ENCODE measurements around the gene SCUBE3. TPM values are rescaled to one million over a fixed set of nuclear protein-coding genes. Genes with fewer than 3 reads are reported as not detected.
A peak's percentile ranks its signal among the peaks of the same experiment; 100 is the strongest.

The SCUBE3 gene
- total RNA-seq, 2 experiments from 2014 or later = 0.02 TPM; not detected in 1

- peaks cover 21% of the 10 kb centered on the region for H3K36me3 Mint-ChIP-seq
- intact Hi-C loops (cut with micrococcal nuclease) = loop anchor here (2.0 to 5.0 kb wide), 2 partner anchors 13 to 433 kb away; no protein-coding TSS in a partner anchor
- peaks cover 63% of the 10 kb centered on the region for H3K4me1 Mint-ChIP-seq (ENCODE audit: low read depth)
- H3K9me3 Mint-ChIP-seq = no peaks in the 10 kb centered on the region
- POLR2A ChIA-PET = interaction anchor here (0.6 to 2.2 kb wide), 3 partner anchors 16 to 173 kb away, joined by 3 to 7 read pairs (median 3); partner anchors contain the start of gene RPL10A
- peak overlapping the region; percentile 86 for H3K4me3 Mint-ChIP-seq
- CTCF ChIA-PET = interaction anchor here (1.4 to 11.0 kb wide), 4 partner anchors 29 to 169 kb away, joined by 3 to 232 read pairs (median 104); partner anchors contain the start of genes FANCE and RPL10A
- DNase-seq = peak; percentile 44
- peak overlapping the region; percentile 96 for H3K27ac Mint-ChIP-seq
- no peaks in the 10 kb centered on the region for H3K27me3 Mint-ChIP-seq
Observed at GRCh38 chr6:35299674-35300073, 85.9 kb downstream of the SCUBE3 start.

DNA sequence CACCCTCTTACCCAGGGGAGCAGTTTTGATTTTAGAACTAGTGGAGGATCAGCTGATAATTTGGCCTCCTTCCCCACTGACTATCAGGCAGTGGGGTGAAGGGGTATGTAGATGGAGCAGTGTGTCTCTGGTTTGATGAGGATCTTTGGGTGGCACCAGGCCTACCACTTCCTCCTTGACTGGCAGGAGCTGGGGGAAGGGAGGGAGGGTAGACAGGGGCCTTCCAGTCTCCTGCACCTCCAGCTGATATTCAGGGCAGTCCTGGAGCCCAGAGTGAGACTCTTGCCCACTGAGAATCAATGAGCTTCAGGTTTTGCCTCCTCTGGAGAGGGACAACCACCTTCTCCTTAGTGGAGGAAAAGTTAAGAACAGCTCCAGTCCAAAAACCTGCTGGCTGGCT is 87.1 kb downstream of the SCUBE3 start:
- H3K27me3 Mint-ChIP-seq = no peaks in the 10 kb centered on the region
- ChIA-PET CTCF (interaction anchor here (1.0 to 11.0 kb wide), 9 partner anchors 9 to 222 kb away, joined by 3 to 232 read pairs (median 6); partner anchors contain the start of genes FANCE, PPARD and RPL10A), POLR2A (interaction anchor here (0.6 to 2.2 kb wide), 6 partner anchors 10 to 167 kb away, joined by 3 to 7 read pairs (median 5); partner anchors contain the start of gene RPL10A)
- H3K36me3 Mint-ChIP-seq = peaks cover 21% of the 10 kb centered on the region
- intact Hi-C loops (cut with micrococcal nuclease) = loop anchor here (5.0 kb wide), 1 partner anchor 431 kb away; no protein-coding TSS in a partner anchor
- H3K4me3 Mint-ChIP-seq = peak overlapping the region; percentile 86
- peaks cover 63% of the 10 kb centered on the region for H3K4me1 Mint-ChIP-seq (ENCODE audit: low read depth)
- H3K27ac Mint-ChIP-seq = peak overlapping the region; percentile 96
- no peaks in the 10 kb centered on the region for H3K9me3 Mint-ChIP-seq
- peak; percentile 64 for DNase-seq

Other genes starting within 250 kb of the SCUBE3 start
- gene TCP11, start 72.6 kb upstream of the SCUBE3 start, total RNA-seq = not detected
- gene ZNF76, start 45.8 kb downstream of the SCUBE3 start, total RNA-seq = 10 to 100 TPM; 35.2 to 38.5 TPM
- 100 to 1,000 TPM; 103 TPM for gene DEF6, start 83.9 kb downstream of the SCUBE3 start, total RNA-seq
- 10 to 100 TPM; 19.9 to 20.9 TPM for gene PPARD, start 128.6 kb downstream of the SCUBE3 start, total RNA-seq
- gene FANCE, start 238.4 kb downstream of the SCUBE3 start, total RNA-seq = 10 to 100 TPM; 18.9 to 19.2 TPM